ENCODE measurements around the gene MRAP. TPM values are rescaled to one million over a fixed set of nuclear protein-coding genes. Genes with fewer than 3 reads are reported as not detected.
A peak's percentile ranks its signal among the peaks of the same experiment; 100 is the strongest.

MRAP gene
- total RNA-seq, 2 experiments from 2014 or later = not detected

DNA sequence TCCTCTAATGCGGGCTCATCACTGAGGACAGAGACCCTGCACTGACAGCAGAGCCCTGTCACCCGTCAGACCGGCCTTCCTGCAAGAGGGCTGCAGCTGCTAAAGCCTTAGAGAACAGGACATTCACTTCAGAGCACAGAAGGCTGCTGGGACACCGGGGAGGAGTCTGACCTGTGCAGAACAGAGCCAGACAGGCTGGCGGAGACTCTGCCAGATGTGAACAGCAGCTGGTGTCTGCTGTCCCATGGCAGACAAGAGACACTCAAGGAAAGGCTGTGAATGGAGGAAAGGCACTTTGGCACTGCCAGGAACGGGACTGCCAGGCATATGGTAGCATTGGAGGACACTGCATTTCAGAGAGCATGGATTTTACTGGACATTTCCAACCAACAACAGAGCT, 21.4 kb downstream of the MRAP start:
- Mint-ChIP-seq H3K4me3 (no peak overlapping the region), H3K27me3 (no peaks in the 10 kb centered on the region), H3K9me3 (no peaks in the 10 kb centered on the region), H3K4me1 (no peaks in the 10 kb centered on the region), H3K36me3 (peaks cover 9% of the 10 kb centered on the region), H3K27ac (no peak overlapping the region)
- DNase-seq (no peak), ATAC-seq (ENCODE audit: low read depth) (no peak)
- POLR2A ChIA-PET = no interaction called here

- peaks cover 13% of the 10 kb centered on the region for H3K36me3 Mint-ChIP-seq
Measured at GRCh38 chr21:32320726-32321125, 22.1 kb downstream of the MRAP start.

DNA sequence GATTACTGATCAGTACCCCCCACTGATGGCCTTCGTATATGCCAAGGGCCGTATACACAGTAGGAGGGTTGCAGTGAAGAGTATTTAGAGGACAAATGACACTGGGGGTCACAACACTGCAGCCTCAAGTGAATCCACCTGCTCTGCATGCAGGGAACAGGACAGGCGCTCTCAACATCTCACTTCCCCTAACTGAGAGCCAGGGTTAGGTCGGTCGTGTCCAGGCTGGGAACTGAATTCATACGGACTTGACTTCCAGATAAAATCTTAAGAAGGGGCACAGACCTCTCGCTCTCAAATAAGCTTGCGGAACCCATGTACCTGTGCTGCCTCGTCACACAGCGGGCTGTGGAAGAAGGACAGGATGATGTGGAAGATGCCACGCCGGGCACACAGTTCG, 22.8 kb downstream of the MRAP start:
- no peaks in the 10 kb centered on the region for H3K27me3 Mint-ChIP-seq
- H3K4me3 Mint-ChIP-seq = no peak overlapping the region
- H3K36me3 Mint-ChIP-seq = peaks cover 16% of the 10 kb centered on the region
- POLR2A ChIA-PET = no interaction called here
- H3K9me3 Mint-ChIP-seq = no peaks in the 10 kb centered on the region
- no peak overlapping the region for H3K27ac Mint-ChIP-seq
- DNase-seq (no peak), ATAC-seq (ENCODE audit: low read depth) (no peak)
- no peaks in the 10 kb centered on the region for H3K4me1 Mint-ChIP-seq

More at GRCh38 chr21:32320726-32321125, 22.1 kb downstream of the MRAP start:
- ATAC-seq (ENCODE audit: low read depth) (no peak), DNase-seq (no peak)
- Mint-ChIP-seq H3K27ac (no peak overlapping the region), H3K9me3 (no peaks in the 10 kb centered on the region), H3K27me3 (no peaks in the 10 kb centered on the region), H3K4me1 (no peaks in the 10 kb centered on the region), H3K4me3 (no peak overlapping the region)
- POLR2A ChIA-PET = no interaction called here

DNA sequence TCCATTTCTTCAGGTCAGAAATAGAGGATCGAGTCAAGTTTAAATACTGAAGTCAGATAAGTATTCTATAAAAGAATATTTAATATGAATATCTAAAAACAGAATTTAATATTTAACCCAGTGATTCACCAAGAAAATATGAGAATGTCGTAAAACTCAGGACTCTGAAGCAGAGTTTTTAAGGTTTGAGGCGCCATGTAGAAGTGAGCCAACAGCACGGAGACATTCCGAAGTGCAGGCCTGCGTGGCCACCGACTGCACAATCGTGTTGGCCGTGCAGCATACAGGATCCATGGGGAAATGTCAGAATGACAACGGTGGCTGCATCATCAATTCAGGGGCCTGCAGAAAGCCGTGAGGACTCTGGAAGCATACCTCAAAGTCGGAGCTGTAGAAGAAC, 23.4 kb downstream of the MRAP start:
- Mint-ChIP-seq H3K27ac (no peak overlapping the region), H3K4me3 (no peak overlapping the region), H3K9me3 (no peaks in the 10 kb centered on the region), H3K36me3 (peaks cover 20% of the 10 kb centered on the region), H3K4me1 (no peaks in the 10 kb centered on the region), H3K27me3 (no peaks in the 10 kb centered on the region)
- ATAC-seq (ENCODE audit: low read depth) (no peak), DNase-seq (no peak)
- POLR2A ChIA-PET = no interaction called here

- Mint-ChIP-seq H3K36me3 (peaks cover 23% of the 10 kb centered on the region), H3K4me3 (no peak overlapping the region), H3K27ac (no peak overlapping the region), H3K4me1 (no peaks in the 10 kb centered on the region), H3K9me3 (no peaks in the 10 kb centered on the region), H3K27me3 (no peaks in the 10 kb centered on the region)
- ATAC-seq (ENCODE audit: low read depth) = no peak
- POLR2A ChIA-PET = no interaction called here
- DNase-seq = no peak
Measured at GRCh38 chr21:32322676-32323075, 24.0 kb downstream of the MRAP start.

DNA sequence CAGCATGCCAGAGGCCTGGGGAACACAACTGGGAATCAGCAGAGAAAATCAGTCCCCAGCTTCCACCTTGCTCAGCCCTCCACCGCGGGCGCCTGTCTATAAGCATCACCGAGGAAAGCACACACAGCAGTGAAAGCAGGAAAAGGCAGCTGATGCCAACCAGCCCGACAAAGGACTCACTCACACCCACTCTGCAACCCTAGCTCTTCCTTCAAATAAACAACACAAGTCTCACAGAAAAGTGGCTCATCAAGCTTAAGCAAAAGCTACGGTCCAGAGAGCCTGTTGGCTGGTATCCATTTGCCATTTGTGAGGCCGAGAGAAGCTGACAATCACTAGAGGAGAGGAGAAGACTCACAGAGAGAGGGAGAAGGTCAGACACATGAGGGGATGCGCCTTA, 27.1 kb downstream of the MRAP start:
- no peak overlapping the region for H3K4me3 Mint-ChIP-seq
- DNase-seq (no peak), ATAC-seq (ENCODE audit: low read depth) (no peak)
- H3K4me1 Mint-ChIP-seq = no peaks in the 10 kb centered on the region
- POLR2A ChIA-PET = no interaction called here
- H3K27ac Mint-ChIP-seq = no peak overlapping the region
- H3K36me3 Mint-ChIP-seq = peaks cover 28% of the 10 kb centered on the region
- H3K27me3 Mint-ChIP-seq = no peaks in the 10 kb centered on the region
- no peaks in the 10 kb centered on the region for H3K9me3 Mint-ChIP-seq

DNA sequence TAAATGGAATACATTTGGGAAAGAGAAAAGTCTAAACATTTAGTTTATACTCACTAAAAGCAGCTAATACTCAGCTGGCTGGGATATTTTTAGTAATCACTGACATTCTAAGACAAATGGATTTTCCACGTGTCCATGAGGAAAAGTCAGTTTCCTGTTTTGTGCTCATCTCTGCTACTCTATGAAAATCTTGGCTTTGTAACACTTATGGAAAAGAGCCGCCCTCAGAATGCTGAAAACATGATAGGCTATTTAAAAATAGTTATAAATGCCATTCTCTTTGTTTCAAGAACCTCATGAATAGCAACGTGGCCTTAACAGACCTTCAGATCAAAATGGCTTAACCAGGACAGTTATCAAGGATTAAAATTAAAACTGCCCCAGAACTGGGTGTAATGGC, 29.9 kb downstream of the MRAP start:
- POLR2A ChIA-PET = no interaction called here
- ATAC-seq (ENCODE audit: low read depth) (no peak), DNase-seq (no peak)
- no peak overlapping the region for H3K27ac Mint-ChIP-seq
- no peak overlapping the region for H3K4me3 Mint-ChIP-seq
- no peaks in the 10 kb centered on the region for H3K9me3 Mint-ChIP-seq
- H3K27me3 Mint-ChIP-seq = no peaks in the 10 kb centered on the region
- peaks cover 41% of the 10 kb centered on the region for H3K36me3 Mint-ChIP-seq
- H3K4me1 Mint-ChIP-seq = peaks cover 4% of the 10 kb centered on the region

GRCh38 chr21:32329331-32329730, 30.7 kb downstream of the MRAP start:
- no peak overlapping the region for H3K4me3 Mint-ChIP-seq
- no peaks in the 10 kb centered on the region for H3K27me3 Mint-ChIP-seq
- H3K36me3 Mint-ChIP-seq = peaks cover 43% of the 10 kb centered on the region
- POLR2A ChIA-PET = no interaction called here
- no peaks in the 10 kb centered on the region for H3K9me3 Mint-ChIP-seq
- peaks cover 4% of the 10 kb centered on the region for H3K4me1 Mint-ChIP-seq
- no peak for ATAC-seq (ENCODE audit: low read depth)
- H3K27ac Mint-ChIP-seq = no peak overlapping the region
- DNase-seq = no peak

GRCh38 chr21:32329776-32330175, 31.1 kb downstream of the MRAP start:
- no peak overlapping the region for H3K27ac Mint-ChIP-seq

DNA sequence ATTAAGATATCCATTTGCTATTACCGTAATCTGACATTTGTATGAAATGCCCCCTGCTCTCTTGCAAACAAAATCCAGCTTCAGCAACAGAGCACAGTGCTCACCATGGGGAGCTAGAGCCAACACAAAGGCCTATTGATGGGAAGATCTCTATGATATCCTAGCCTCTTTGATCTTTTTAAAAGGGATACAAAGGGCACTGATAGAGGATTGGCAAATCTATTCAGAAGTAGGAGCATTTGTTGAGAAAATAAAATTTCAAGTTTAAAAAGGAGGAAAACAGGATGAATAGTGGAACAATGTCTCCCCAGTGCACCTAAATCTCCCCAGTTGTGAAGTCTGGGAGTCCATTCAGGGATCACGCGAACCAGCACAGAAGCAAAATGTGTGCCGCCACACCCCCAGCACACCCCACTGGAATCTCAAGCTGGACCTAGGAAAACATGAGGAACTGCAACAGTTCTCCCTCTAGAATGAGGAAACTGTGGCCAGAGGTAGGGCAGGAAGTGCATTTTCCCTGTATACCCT, 32.2 kb downstream of the MRAP start:
- DNase-seq = no peak
- Mint-ChIP-seq H3K4me3 (no peak overlapping the region), H3K36me3 (peaks cover 41% of the 10 kb centered on the region), H3K27ac (no peak overlapping the region), H3K9me3 (no peaks in the 10 kb centered on the region), H3K4me1 (peaks cover 4% of the 10 kb centered on the region), H3K27me3 (no peaks in the 10 kb centered on the region)
- POLR2A ChIA-PET = no interaction called here
- no peak for ATAC-seq (ENCODE audit: low read depth)

More at GRCh38 chr21:32329776-32330175, 31.1 kb downstream of the MRAP start:
- Mint-ChIP-seq H3K4me3 (no peak overlapping the region), H3K9me3 (no peaks in the 10 kb centered on the region), H3K27me3 (no peaks in the 10 kb centered on the region), H3K36me3 (peaks cover 43% of the 10 kb centered on the region), H3K4me1 (peaks cover 4% of the 10 kb centered on the region)
- no peak for DNase-seq
- ATAC-seq (ENCODE audit: low read depth) = no peak
- POLR2A ChIA-PET = no interaction called here

DNA sequence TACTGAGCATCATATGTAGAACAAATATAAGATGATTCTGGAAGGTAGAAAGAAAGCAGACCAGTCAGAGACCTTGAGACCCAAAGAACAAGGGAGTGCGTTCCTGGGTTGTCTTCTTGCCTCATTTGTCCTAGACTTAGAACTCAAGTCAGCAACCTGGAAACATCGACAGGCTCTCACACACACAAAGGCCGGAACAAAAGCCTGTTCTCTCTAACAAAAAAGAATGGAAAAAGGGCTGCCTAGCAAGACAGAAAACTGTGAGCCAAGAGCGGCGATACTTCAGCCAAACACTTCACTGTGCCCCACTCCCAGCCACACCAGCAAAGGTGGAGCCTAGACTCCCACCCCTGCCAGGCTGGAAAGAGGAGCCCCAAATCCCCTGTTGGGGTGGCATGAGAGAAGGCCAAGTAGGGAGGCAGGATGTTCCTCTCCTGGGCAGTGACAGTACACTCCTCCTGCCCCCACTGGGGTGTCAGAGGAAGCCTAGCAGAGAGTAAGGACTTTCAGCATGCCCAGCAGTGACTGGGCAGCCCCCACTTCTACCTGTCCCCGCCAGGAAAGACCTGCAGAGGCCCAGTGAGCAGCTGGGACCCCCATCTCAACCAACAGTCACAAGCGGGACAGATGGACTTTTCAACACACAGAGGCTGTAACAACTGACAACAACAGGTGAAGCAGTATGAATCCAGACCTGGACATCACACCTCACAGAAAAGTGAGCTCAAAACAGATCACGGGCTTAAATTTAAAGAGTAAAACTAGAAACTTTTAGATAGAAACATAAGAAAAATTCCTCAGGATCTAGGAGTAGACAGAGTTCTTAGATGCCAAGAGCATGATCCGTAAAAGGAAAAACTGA, 33.0 kb downstream of the MRAP start:
- DNase-seq = peak; percentile 6
- H3K36me3 Mint-ChIP-seq = peaks cover 38% of the 10 kb centered on the region
- H3K9me3 Mint-ChIP-seq = no peaks in the 10 kb centered on the region
- H3K4me1 Mint-ChIP-seq = peaks cover 4% of the 10 kb centered on the region
- POLR2A ChIA-PET = no interaction called here
- H3K4me3 Mint-ChIP-seq = no peak overlapping the region
- H3K27ac Mint-ChIP-seq = no peak overlapping the region
- ATAC-seq (ENCODE audit: low read depth) = no peak
- H3K27me3 Mint-ChIP-seq = no peaks in the 10 kb centered on the region

- DNase-seq (no peak), ATAC-seq (ENCODE audit: low read depth) (no peak)
- Mint-ChIP-seq H3K4me3 (no peak overlapping the region), H3K4me1 (peaks cover 4% of the 10 kb centered on the region), H3K27ac (no peak overlapping the region), H3K9me3 (no peaks in the 10 kb centered on the region), H3K27me3 (no peaks in the 10 kb centered on the region), H3K36me3 (peaks cover 41% of the 10 kb centered on the region)
- POLR2A ChIA-PET = no interaction called here
Measured at GRCh38 chr21:32332463-32332951, 33.9 kb downstream of the MRAP start.

DNA sequence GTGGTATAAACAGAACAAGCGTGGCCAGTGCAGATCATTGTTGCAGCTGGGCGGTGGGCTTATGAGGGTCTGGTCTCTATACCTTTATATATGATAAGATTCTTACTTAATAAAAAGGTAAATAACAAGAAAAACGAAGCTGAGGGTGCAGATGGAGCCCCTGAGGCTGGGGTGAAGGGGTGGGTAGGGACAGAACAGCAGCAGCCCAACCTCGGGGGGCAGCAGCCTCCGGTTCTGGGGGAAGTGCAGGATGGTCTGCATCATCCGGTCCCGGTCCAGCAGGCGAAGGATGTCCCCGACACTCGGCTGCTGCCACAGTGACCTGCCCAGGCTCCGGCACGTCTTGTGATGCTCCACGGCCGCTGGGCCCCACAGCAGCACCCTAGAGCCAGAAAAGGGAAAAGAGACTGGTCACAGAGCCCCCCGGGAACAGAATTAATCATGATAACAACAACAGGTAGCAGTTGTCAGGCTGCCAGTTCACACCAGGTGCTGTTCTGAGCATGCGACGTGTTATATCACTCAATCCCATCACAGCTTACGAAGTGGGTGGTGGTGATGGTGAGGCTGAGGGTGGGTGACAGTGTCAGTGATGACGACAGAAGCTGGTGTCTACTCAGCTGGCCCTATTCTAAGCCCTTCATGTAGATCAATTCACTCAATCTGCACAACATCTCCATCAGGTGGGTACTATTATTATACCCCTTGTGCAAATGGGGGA, 35.5 kb downstream of the MRAP start:
- POLR2A ChIA-PET = no interaction called here
- no peaks in the 10 kb centered on the region for H3K9me3 Mint-ChIP-seq
- H3K4me1 Mint-ChIP-seq = peaks cover 4% of the 10 kb centered on the region
- DNase-seq (no peak), ATAC-seq (ENCODE audit: low read depth) (no peak)
- H3K4me3 Mint-ChIP-seq = no peak overlapping the region
- no peak overlapping the region for H3K27ac Mint-ChIP-seq
- H3K36me3 Mint-ChIP-seq = peaks cover 40% of the 10 kb centered on the region
- H3K27me3 Mint-ChIP-seq = no peaks in the 10 kb centered on the region

All from activated naive CD8-positive, alpha-beta T cell treated with anti-CD3 and anti-CD28 coated beads, Interleukin-2, amount 10 ng/mL, durations not matched to agents 7 days and 5 days (primary cell).